Stimulated activated CD4-positive, alpha-beta T cell treated with anti-CD3 and anti-CD28 coated beads, TNF-alpha, amount 100 ng/mL, for 48 hours (primary cell): ENCODE data around the gene STRA6.
"Not testable (repeated sequence)": the region's sequence is repeated elsewhere in the genome, so short reads cannot be mapped to it uniquely, and the experiment has no call there.

Experiments
- DNase-seq, 3 donors: peaks; one replicate each; pipeline ENCODE4 v3.0.0-alpha.2; 2020; ENCODE audit warnings: low read depth in 3 of 3

Gene STRA6

DNA sequence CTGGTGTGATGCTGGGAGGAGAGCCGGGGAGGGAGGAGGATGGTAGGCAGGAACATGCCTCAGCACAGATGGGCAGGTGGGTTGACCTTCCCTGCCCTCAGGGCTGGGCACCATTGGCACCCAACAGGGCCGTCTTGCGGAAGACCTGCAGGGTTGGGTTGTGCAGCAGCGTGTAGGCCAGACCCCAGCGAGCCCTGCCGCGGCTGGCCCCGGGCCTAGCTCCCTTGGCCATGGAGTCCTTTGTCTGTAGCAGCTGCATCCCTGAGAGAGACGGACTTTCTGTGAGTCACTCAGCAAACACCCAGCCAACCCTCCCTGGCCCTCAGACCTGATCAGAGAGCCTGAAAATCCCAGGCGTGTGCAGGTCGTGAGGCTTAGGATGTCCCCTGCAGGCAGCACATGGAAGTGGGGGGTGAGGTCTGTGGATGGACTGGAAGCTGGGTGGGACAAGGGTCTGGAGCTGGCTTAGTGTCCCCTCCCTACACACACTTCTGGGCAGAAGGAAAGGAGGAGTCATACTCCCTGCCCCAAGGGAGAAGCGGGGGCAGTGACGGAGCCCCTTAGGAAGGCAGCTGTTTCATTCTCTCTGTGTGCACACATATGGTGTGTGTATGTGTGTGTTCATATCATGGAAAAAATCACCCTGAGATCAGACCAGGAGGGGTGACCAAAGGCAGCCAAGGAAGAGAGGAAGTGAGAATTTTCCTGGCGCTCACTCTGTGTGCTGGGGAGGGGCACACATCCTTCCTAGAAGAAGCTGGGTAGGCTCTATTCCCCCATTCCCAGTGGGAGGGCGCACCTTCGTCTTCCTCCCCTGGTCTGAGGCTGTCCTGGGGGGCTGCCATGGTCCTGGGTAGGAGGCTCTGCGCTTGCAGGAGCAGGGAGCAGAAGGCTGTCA lies 22.4 kb downstream of the STRA6 start:
- DNase-seq: no peak

DNA sequence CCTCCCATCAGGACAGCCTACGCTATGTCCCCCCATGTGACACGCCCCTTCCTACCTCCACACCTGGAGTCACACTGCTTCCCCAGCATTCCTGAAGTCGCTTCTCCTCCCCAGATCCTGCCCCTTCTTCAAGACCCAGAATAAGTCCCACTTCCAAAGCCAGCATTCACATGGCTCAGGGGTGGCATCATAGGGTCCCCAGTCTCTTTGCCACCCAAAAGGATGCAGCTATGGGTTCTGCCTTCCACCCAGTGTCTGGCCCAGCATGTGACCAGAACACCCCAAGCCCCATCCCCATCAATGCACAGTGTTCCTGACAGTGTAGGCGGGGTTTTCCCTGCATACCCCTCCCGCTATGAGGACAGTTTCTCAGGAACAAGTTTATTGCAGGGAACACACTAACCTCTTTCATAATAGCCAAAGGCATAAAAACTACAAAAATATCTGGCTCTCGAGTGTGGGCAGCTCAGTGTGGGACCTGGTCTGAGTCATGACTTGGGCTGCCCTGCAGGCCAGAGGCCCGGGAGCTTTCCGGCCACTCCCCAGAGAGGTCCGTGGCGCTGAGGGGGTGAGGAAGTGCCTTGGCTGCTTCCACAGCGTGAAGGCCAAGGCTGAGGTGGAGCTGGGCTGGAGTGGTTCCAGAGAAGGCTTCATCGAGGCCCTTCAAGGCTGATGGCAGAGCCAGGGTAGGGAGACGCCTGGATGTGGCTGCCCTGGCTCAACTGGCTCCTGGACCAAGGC lies 23.3 kb downstream of the STRA6 start:
- DNase-seq: no peak

DNA sequence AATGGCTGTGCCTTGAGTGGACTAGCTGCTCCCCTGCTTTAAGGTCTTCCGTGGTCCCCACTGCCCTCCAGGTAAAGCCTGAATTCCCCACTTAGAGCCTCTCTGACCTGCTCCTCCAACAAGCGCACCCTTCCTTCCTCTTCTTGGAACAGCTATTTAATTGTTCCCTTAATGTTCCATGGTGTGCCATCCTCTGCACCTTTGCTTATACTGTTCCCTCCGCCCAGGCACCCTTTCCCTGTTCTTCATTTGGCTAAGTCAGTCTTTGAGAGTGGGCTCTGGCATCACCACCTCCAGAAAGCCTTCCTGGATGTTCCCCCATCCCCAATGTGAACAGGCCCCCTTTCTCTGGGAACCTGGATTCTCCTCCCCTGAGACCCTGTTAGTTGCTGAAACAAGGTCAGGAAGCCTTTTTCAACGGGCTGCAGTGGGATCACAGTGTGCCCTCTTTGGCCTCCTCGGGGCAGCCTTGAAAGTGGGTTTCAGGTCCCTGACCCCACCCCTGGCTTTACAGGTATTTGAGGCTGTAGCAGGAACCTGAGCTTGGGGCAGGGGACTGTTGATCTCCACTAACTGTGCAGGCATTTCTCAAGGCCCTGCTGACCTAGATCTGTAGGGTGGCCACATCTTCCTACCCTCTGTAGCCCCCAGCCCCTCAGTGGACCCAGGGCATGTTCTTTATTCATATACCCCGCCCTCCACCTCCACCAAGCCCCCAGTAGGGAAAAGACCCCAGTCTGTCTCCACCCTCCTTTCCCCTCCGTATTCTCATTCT lies 24.1 kb downstream of the STRA6 start:
- DNase-seq: no peak

DNA sequence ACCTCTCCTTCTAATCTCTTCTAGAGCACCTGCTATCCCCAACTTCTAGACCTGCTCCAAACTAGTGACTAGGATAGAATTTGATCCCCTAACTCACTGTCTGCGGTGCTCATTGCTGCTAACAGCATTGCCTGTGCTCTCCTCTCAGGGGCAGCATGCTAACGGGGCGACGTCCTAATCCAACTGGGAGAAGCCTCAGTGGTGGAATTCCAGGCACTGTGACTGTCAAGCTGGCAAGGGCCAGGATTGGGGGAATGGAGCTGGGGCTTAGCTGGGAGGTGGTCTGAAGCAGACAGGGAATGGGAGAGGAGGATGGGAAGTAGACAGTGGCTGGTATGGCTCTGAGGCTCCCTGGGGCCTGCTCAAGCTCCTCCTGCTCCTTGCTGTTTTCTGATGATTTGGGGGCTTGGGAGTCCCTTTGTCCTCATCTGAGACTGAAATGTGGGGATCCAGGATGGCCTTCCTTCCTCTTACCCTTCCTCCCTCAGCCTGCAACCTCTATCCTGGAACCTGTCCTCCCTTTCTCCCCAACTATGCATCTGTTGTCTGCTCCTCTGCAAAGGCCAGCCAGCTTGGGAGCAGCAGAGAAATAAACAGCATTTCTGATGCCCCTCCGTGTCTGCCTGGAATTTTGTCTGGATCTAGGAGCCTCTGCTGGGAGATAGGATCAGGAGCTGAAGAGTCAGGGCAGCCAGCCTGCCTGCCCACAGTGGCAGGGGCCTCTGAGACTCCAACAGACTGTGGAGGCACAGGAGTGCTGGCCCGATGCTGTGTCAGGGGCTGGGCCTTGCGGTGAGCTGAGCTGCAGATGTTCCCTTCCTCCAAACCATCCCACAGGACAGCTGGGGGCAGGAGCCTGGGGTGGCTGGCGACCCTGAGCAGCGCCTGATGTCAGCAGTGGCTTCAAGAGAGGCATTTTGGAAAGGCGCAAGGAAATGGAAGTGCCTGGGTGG lies 26.0 kb downstream of the STRA6 start:
- DNase-seq: no peak

DNA sequence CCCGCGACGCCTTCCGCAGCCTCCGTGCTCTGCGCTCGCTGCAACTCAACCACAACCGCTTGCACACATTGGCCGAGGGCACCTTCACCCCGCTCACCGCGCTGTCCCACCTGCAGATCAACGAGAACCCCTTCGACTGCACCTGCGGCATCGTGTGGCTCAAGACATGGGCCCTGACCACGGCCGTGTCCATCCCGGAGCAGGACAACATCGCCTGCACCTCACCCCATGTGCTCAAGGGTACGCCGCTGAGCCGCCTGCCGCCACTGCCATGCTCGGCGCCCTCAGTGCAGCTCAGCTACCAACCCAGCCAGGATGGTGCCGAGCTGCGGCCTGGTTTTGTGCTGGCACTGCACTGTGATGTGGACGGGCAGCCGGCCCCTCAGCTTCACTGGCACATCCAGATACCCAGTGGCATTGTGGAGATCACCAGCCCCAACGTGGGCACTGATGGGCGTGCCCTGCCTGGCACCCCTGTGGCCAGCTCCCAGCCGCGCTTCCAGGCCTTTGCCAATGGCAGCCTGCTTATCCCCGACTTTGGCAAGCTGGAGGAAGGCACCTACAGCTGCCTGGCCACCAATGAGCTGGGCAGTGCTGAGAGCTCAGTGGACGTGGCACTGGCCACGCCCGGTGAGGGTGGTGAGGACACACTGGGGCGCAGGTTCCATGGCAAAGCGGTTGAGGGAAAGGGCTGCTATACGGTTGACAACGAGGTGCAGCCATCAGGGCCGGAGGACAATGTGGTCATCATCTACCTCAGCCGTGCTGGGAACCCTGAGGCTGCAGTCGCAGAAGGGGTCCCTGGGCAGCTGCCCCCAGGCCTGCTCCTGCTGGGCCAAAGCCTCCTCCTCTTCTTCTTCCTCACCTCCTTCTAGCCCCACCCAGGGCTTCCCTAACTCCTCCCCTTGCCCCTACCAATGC lies 27.1 kb downstream of the STRA6 start:
- no peak for DNase-seq

DNA sequence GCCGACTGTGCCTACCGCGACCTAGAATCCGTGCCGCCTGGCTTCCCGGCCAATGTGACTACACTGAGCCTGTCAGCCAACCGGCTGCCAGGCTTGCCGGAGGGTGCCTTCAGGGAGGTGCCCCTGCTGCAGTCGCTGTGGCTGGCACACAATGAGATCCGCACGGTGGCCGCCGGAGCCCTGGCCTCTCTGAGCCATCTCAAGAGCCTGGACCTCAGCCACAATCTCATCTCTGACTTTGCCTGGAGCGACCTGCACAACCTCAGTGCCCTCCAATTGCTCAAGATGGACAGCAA lies 27.7 kb downstream of the STRA6 start:
- DNase-seq: no peak

DNA sequence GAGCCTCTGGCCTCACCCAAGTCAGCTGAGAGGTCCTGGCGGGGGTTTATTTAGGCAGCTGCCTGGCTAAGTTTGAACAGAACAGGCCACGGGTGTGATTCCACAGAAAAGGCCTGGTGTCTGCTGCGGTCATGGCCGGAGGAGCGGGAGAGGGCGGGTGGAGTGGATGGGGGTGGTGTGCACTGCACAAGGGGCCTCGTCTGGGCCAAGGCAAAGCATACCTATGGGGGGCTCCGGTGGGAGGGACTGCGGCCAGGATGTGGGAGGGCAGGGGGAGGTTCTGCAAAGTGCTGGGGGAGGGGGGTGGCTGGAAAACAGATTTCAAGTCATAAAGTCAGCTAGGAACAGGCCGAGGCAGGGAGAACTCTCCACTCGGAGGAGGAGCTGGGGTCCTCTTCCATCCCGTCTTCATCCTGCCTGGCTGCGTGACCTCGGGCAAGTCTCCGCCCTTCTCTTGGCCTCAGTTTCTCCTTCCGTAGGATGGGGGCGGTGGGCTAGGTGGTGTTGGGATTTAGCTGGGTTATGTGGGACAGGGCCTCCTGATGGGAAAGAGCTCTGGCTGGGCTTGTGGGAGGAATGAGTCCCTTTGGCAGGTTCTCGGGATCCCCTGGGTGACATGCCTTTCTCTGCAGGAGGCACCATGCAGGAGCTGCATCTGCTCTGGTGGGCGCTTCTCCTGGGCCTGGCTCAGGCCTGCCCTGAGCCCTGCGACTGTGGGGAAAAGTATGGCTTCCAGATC lies 28.2 kb downstream of the STRA6 start:
- DNase-seq: no peak

DNA sequence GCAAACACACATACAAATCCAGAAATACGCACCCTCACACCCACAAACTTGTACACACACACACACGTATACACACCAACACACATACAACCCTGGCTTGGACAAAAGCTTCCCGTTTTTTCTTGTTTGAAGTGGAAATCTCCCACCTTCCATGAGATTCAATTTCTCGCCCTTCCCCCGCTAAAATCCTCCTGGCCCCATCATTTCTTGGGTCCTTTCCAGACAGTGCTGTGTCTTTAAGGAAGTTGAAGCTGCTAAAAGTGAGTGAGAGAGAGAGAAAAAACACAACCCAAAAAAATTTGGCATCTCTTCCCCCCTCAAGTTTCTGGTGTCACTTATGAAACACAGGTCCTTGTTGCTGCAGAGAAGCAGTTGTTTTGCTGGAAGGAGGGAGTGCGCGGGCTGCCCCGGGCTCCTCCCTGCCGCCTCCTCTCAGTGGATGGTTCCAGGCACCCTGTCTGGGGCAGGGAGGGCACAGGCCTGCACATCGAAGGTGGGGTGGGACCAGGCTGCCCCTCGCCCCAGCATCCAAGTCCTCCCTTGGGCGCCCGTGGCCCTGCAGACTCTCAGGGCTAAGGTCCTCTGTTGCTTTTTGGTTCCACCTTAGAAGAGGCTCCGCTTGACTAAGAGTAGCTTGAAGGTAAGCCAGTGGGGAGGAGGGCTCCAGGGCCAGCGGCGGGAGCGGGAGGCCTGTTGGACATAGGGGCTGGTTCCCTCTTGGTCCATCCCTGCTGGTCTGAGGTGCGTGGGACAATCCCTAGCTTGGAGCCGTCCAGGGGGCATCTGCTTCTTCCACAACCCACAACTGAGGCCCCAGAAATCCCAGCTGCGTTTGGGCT lies 29.0 kb downstream of the STRA6 start, which contains the start of gene ISLR:
ISLR (plus strand) TSS at position 331 of the 839 bp plus-strand sequence. CDS start 1,149 bp downstream, outside the sequence.
- no peak for DNase-seq

DNA sequence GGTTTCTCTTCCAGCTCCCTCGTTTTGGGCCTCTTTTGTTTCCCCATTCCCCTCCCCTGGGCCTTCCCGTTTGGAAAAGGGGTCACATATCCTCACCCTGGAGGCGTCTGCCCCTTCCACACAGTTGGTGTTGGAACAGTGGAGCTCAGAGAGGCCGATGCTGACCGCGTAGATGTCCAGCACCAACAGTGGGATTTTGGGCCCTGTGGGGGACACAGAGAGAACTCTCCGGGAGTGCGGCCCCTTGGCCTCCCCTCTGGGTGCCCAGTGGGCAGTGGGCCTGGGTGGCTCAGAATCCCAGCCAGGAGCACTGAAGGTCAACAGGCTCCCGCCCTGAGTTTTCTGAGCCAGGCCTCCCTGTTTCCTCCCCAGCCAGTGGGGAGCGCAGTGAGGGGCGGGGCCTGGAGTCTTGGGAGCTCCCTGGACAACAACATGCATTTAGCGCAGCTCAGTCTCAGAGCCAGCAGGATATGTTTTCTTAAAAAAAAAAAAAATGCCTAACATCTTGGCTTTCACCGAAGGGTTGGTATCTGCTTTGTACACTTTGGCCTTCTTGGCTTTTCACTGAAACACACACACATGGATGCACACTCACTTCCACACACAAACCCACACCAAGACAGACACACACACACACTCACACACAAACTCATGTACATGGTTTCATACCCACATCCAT lies 29.7 kb downstream of the STRA6 start:
- DNase-seq: no peak

DNA sequence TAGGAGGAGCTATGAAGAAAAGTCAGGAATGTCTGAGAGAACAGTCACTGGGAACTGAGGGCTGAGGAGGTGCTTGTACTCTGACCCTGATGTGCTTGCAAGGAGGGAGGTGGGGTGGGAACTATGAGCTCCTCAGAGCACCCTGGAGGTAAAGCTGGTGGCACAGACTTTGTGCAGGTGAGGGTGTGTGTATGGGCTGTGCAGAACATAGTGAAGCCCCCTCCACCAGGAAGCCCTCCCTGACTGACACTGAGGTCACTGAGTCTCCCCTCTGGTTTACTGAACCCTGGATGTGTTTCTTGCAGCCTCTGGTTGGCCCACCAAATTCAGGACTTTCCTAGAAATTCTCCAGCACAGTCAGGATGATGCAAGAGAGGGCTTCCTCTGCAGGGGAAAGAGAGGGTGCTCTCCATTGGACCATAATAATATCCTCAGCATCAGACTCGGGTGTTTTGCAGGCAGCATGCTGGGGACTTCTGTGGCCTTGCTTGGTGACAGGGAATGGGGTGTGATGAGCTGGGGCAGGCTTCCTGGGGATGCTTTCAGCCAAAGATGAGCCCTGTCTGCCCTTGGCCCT lies 30.5 kb downstream of the STRA6 start:
- DNase-seq: no peak

DNA sequence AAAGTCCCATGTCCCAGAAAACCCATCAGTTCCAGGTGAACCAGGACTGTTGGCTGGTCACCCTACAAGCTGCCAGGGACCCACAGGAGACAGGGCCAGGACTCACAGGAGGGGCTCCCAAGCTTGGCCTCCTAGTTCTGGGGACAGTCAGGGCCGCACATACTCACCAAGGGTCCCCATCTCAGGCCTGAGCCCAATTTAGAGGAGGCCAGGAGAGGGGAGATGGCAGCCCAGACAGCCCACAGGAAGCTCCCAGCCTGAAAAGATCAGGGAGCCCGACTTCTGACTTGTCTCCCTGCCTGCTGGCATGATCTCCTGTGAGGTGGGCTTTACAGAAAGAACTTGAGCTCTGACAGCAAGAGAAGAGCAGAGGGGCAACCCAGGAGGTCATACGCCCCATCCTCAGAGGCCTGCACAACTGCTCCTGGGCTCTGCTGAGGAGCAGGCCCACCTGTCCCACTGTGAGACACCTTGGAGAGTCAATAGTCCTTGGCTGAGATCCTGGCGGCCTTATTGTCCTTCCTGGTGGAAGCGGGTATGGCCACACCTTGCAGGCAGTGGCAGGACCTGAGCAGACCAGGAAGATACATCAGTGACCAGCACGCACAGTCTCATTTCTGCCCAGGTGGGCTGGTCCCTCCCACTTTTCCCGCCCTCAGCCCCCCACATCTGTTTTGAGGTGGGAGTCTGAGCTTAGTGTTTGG lies 31.6 kb downstream of the STRA6 start:
- DNase-seq: no peak

DNA sequence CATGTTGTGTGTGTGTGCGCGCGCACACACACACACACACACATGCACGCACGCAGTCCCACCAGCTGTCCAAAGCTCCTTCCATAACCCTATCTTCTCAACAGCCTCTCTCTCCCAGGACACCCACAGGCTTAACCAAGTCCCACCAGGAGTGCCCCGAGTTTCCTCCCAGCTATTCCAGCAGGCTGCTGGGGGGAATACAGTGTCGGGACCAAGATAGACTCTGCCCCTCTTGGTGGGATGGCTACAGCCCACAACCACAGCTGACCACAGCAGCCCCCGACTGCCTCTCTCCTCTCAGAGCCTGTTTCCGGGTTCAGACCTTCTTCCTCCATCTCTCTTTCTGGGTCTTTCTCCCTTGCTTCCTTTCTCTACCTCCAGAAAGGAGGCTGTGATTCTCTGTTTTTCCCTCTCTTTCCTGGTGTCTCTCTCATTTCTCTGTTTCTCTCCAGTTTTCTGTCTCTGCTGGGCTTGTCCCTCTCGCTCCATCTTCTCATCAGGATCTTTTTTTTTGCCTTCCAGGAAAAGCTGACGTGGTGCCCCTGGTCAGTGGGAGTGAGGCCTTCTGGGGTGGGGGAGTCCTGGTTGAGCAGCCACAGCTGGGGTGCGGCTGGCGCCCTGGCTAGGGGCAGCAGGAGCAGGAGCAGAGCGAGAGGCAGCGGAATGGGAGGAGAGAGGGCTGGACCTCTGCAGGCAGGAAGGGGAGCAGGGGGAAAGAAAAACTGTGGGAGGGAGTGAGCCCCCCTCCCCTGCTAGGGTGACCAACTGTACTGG lies 32.3 kb downstream of the STRA6 start:
- DNase-seq: no peak

DNA sequence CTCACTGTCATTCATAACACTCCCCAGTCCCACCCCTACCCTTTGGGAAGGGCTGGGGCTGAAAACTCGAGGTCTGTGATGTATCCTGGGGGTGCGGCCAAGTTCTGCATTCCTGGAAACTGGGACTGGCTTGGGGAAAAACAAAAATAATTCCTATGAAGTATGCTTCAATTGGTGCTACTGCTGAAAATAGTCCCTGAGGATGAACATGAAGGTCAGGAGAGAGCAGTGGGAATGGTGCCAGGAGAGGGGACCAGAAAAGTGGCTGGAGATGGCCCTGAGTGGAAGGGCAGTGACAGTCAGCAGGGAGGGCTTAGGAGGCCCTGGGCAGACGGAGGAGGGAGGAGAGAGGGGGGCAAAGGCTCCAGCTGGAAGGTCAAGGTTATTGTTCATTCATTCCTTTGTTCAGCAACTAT lies 33.9 kb downstream of the STRA6 start:
- DNase-seq: no peak

DNA sequence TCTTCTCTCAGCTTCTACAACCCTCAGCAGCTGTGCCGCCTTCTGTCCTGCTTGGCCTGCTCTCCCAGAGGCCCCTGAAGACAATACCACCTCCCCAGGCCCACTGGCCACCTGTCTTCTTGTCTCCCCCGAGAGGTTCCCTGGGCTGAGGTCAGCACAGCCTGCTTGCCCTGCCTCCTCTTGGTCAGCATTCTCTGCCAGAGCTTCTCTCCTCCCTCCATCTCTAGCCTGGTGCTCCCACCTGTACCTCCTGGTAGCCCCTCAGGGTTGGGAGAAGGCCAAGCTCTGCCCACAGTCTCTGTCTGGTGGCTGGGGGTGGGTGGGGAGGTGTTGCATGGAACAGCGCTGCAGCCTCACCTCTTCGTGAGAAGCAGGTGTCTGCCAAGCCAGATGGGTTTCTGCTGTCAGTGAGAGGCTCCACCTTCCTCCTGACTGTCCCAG lies 34.7 kb downstream of the STRA6 start:
- no peak for DNase-seq

DNA sequence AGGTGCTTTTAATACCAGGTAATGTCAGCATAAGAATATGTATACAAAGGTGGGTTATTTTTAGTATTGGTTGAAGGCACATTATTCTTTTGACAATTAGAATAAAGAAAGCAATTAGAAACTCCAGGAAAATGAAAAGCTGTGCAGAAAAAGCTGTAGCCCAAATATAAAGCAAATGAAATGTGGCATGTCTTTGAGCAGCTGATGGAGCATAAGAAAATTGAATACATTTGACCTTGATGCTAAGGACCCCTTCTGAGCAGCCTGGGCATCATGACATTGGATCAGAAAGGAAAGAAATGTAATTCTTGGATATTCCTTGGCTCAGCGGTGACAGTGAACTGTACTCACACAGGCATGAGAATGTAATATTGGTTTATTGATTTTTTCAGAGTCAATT lies 37.1 kb downstream of the STRA6 start:
- no peak for DNase-seq

DNA sequence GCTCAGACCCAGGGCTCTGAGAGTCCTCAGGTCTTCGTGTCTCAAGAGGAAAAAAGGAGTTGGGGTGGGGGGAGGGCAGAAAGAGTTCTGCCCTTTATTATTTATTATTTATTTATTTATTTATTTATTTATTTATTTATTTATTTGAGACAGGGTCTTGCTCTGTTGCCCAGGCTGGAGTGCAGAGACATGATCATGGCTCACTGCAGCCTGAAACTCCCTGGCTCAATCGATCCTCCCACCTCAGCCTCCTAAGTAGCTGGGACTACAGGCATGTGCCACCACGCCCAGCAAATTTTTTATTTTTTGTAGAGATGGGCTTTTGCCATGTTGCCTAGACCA lies 40.4 kb downstream of the STRA6 start:
- not testable (repeated sequence) for DNase-seq
